PC-3 (cell line): ENCODE measurements around the gene CFAP73.

Experiments
- EZH2 ChIP-seq: fragments of 300-600 bp; sonication (generic); IDR thresholded peaks from one replicate; pipeline ENCODE4 v1.6.1; 2017; ENCODE audit warnings: antibody characterized with exemption, mild to moderate bottlenecking, low read length; ENCODE audit not compliant: unreplicated experiment
- EZH2phosphoT487 ChIP-seq: fragments of 300-600 bp; sonication (generic); IDR thresholded peaks from 2 replicates; pipeline ENCODE4 v1.6.1; 2018; ENCODE audit warnings: mild to moderate bottlenecking, antibody characterized with exemption, low read length, borderline replicate concordance
- TF ChIP-seq, protein P1 (sequence below): fragments of 300-600 bp; sonication (generic); conservative IDR thresholded peaks from 2 replicates; pipeline ENCODE4 v1.5.1; 2017; ENCODE audit warnings: antibody characterized with exemption, low read depth, mild to moderate bottlenecking, low read length

DNA sequence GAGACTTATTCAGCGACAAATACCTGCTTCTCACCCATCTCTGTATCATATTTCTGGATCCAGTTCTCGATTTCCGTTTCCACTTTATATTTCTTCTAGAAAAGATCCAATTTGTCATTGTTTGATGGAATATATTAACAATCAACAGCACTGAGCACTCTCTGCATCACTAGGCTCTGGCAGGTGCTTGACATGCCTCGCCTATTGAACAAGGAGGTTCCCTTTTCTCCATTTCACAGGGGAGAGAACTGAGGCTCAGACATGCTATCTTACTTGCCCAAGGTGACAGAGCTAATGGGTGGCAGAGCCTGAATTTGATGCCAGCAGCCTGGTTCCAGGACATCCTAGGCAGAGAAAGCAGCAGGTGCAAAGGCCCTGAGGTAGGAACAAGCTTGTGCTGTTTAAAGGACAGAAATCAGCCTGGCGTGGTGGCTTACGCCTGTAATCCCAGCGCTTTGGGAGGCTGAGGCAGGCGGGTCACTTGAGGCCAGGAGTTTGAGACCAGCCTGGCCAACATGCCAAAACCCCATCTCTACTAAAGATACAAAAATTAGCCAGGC is 48.1 kb downstream of the CFAP73 start:
- TF ChIP-seq, protein P1, sequence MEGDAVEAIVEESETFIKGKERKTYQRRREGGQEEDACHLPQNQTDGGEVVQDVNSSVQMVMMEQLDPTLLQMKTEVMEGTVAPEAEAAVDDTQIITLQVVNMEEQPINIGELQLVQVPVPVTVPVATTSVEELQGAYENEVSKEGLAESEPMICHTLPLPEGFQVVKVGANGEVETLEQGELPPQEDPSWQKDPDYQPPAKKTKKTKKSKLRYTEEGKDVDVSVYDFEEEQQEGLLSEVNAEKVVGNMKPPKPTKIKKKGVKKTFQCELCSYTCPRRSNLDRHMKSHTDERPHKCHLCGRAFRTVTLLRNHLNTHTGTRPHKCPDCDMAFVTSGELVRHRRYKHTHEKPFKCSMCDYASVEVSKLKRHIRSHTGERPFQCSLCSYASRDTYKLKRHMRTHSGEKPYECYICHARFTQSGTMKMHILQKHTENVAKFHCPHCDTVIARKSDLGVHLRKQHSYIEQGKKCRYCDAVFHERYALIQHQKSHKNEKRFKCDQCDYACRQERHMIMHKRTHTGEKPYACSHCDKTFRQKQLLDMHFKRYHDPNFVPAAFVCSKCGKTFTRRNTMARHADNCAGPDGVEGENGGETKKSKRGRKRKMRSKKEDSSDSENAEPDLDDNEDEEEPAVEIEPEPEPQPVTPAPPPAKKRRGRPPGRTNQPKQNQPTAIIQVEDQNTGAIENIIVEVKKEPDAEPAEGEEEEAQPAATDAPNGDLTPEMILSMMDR: no peak
- no peak for TF ChIP-seq EZH2
- no peak for TF ChIP-seq EZH2phosphoT487
